ENCODE results near the gene ARPP21. TPM values are rescaled to one million over a fixed set of nuclear protein-coding genes. Genes with fewer than 3 reads are reported as not detected.
"Not testable (repeated sequence)": the region's sequence is repeated elsewhere in the genome, so short reads cannot be mapped to it uniquely, and the experiment has no call there.

ARPP21 gene
- total RNA-seq, 4 donors from 2014 or later = not detected

- no peak for TF ChIP-seq POLR2A (IDR thresholded peaks at IDR 0.05)
- TF ChIP-seq CTCF (IDR thresholded peaks at IDR 0.05) = no peak
- TF ChIP-seq POLR2AphosphoS5 (IDR thresholded peaks at IDR 0.05) = no peak
- no peak for TF ChIP-seq EP300 (IDR thresholded peaks at IDR 0.05)
- no CpG with 5 or more reads among the region's 1 CpG for WGBS
These were observed 161.7 kb downstream of the ARPP21 start for GRCh38 chr3:35800960-35801459.

GRCh38 chr3:35814531-35814930 is 175.2 kb downstream of the ARPP21 start:
- TF ChIP-seq EP300 (IDR thresholded peaks at IDR 0.05) (no peak), POLR2A (IDR thresholded peaks at IDR 0.05) (no peak), POLR2AphosphoS5 (IDR thresholded peaks at IDR 0.05) (no peak), CTCF (IDR thresholded peaks at IDR 0.05) (no peak)
- 74% methylated on average over 4 of the region's 4 CpGs for WGBS
- no peak overlapping the region for H3K27ac ChIP-seq
- DNase-seq (ENCODE audit: low spot score in 2 of 2) = no peak
- no peaks in the 10 kb centered on the region for H3K27me3 ChIP-seq
- no peak overlapping the region for H3K4me3 ChIP-seq
- no peaks in the 10 kb centered on the region for H3K36me3 ChIP-seq
- H3K9me3 ChIP-seq = no peaks in the 10 kb centered on the region
- H3K4me1 ChIP-seq = no peaks in the 10 kb centered on the region

More at GRCh38 chr3:35800960-35801459, 161.7 kb downstream of the ARPP21 start:
- H3K9me3 ChIP-seq = no peaks in the 10 kb centered on the region
- H3K4me1 ChIP-seq = no peaks in the 10 kb centered on the region
- no peak overlapping the region for H3K27ac ChIP-seq
- H3K27me3 ChIP-seq = no peaks in the 10 kb centered on the region
- H3K36me3 ChIP-seq = no peaks in the 10 kb centered on the region
- H3K4me3 ChIP-seq = no peak overlapping the region
- DNase-seq (ENCODE audit: low spot score in 2 of 2) = no peak

- not testable (repeated sequence) for DNase-seq (ENCODE audit: low spot score in 2 of 2); H3K27me3 ChIP-seq; H3K27ac ChIP-seq; H3K36me3 ChIP-seq; H3K4me3 ChIP-seq; H3K4me1 ChIP-seq; H3K9me3 ChIP-seq
These were observed 176.5 kb downstream of the ARPP21 start for GRCh38 chr3:35815796-35816195.

GRCh38 chr3:35817216-35817615 is 177.9 kb downstream of the ARPP21 start:
- Histone ChIP-seq H3K36me3 (no peaks in the 10 kb centered on the region), H3K9me3 (no peaks in the 10 kb centered on the region), H3K4me1 (no peaks in the 10 kb centered on the region), H3K27me3 (no peaks in the 10 kb centered on the region), H3K27ac (no peak overlapping the region), H3K4me3 (no peak overlapping the region)
- DNase-seq (ENCODE audit: low spot score in 2 of 2) = no peak
- no peak for TF ChIP-seq POLR2AphosphoS5 (IDR thresholded peaks at IDR 0.05)
- TF ChIP-seq POLR2A (IDR thresholded peaks at IDR 0.05) = no peak
- TF ChIP-seq CTCF (IDR thresholded peaks at IDR 0.05) = no peak
- no peak for TF ChIP-seq EP300 (IDR thresholded peaks at IDR 0.05)
- WGBS = 40% methylated on average over 4 of the region's 4 CpGs

GRCh38 chr3:35832140-35832571 is 192.8 kb downstream of the ARPP21 start:
- WGBS = 28% methylated on average over 5 of the region's 5 CpGs

More at GRCh38 chr3:35832140-35832571, 192.8 kb downstream of the ARPP21 start:
- TF ChIP-seq EP300 (IDR thresholded peaks at IDR 0.05) = no peak
- TF ChIP-seq POLR2A (IDR thresholded peaks at IDR 0.05) = no peak
- TF ChIP-seq CTCF (IDR thresholded peaks at IDR 0.05) = no peak
- TF ChIP-seq POLR2AphosphoS5 (IDR thresholded peaks at IDR 0.05) = no peak
- Histone ChIP-seq H3K4me3 (no peak overlapping the region), H3K36me3 (no peaks in the 10 kb centered on the region), H3K4me1 (no peaks in the 10 kb centered on the region), H3K27ac (no peak overlapping the region), H3K27me3 (no peaks in the 10 kb centered on the region), H3K9me3 (no peaks in the 10 kb centered on the region)
- no peak for DNase-seq (ENCODE audit: low spot score in 2 of 2)

Data from suprapubic skin (tissue), 4 donors.